ENCODE measurements around the gene PYM1.
A peak's percentile ranks its signal among the peaks of the same experiment; 100 is the strongest.

DNA sequence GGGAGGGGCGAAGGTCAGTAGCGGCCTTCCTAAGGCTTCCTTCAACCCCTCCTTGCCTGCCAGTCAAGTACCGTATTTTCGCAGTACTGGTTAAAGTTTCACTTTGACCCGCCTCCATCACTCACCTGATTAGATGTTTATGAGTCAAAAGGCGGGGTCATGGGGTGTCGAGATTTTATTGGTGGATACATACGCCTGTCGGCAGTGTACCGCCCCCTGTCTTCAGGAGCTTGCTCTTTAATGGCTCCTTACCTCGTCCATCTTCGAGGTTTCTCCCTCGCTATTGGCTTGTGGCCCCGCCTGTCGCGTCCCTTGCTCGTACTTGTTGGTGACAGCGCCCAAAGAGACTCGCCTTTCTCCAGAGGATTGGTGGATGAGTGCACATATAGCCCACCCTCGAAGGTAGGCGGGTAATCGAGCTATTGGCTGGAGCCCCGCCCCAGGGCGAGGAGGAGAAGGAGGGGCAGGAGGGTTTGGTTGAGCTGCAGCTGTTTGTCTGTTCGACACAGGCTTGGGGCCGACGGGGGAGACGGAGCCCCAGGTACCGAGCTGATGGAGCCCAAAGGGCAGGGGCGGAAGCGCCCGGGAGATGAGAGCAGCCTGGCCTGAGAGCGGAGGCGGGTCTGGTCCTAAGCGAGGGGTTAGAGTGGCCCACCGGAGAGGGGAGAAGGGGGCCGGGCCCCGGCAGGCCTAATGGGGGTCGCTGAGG is 46.1 kb upstream of the PYM1 start, which contains the start of gene RAB5B:
- no peak for TF ChIP-seq RXRA (IDR thresholded peaks at IDR 0.05; ENCODE audit: borderline replicate concordance, low read depth)
- TF ChIP-seq, protein P1, sequence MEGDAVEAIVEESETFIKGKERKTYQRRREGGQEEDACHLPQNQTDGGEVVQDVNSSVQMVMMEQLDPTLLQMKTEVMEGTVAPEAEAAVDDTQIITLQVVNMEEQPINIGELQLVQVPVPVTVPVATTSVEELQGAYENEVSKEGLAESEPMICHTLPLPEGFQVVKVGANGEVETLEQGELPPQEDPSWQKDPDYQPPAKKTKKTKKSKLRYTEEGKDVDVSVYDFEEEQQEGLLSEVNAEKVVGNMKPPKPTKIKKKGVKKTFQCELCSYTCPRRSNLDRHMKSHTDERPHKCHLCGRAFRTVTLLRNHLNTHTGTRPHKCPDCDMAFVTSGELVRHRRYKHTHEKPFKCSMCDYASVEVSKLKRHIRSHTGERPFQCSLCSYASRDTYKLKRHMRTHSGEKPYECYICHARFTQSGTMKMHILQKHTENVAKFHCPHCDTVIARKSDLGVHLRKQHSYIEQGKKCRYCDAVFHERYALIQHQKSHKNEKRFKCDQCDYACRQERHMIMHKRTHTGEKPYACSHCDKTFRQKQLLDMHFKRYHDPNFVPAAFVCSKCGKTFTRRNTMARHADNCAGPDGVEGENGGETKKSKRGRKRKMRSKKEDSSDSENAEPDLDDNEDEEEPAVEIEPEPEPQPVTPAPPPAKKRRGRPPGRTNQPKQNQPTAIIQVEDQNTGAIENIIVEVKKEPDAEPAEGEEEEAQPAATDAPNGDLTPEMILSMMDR (IDR thresholded peaks at IDR 0.05), result no peak
- TF ChIP-seq JUND (IDR thresholded peaks at IDR 0.05), result no peak; the same call in 1 of the 2 replicates
- TF ChIP-seq RAD21 (IDR thresholded peaks at IDR 0.05; ENCODE audit: low read length), result no peak
- no peak for TF ChIP-seq NFIC (IDR thresholded peaks at IDR 0.05; ENCODE audit: borderline replicate concordance)
- TF ChIP-seq, protein P2, sequence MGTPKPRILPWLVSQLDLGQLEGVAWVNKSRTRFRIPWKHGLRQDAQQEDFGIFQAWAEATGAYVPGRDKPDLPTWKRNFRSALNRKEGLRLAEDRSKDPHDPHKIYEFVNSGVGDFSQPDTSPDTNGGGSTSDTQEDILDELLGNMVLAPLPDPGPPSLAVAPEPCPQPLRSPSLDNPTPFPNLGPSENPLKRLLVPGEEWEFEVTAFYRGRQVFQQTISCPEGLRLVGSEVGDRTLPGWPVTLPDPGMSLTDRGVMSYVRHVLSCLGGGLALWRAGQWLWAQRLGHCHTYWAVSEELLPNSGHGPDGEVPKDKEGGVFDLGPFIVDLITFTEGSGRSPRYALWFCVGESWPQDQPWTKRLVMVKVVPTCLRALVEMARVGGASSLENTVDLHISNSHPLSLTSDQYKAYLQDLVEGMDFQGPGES (IDR thresholded peaks at IDR 0.05; ENCODE audit: low read depth, low read length), result peak; percentile 95
- TF ChIP-seq CHD2 (IDR thresholded peaks at IDR 0.05; ENCODE audit: low read length, partially characterized antibody), result peak; percentile 98
- TF ChIP-seq GABPA (IDR thresholded peaks at IDR 0.05; ENCODE audit: low read depth), result peak; percentile 55
